ENCODE data around the gene GPRIN1.

DNA sequence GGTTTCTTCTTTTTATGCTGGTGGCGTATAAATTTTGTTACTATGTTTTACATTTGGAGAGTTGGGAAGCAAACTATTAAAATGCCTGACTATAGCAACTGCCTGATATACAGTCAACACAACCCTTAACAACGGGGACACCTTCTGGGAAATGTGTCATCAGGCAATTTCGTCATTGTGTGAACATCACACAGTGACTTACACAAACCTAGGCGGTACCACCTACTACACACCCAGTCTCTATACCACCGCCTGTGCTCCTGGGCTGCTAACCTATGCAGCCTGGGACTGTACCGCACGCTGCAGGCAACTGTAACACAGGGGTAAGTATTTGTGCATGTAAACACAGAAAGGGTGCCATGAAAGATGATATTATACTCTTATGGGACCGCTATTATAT, 62.2 kb downstream of the GPRIN1 start:
- TF ChIP-seq, protein P1, sequence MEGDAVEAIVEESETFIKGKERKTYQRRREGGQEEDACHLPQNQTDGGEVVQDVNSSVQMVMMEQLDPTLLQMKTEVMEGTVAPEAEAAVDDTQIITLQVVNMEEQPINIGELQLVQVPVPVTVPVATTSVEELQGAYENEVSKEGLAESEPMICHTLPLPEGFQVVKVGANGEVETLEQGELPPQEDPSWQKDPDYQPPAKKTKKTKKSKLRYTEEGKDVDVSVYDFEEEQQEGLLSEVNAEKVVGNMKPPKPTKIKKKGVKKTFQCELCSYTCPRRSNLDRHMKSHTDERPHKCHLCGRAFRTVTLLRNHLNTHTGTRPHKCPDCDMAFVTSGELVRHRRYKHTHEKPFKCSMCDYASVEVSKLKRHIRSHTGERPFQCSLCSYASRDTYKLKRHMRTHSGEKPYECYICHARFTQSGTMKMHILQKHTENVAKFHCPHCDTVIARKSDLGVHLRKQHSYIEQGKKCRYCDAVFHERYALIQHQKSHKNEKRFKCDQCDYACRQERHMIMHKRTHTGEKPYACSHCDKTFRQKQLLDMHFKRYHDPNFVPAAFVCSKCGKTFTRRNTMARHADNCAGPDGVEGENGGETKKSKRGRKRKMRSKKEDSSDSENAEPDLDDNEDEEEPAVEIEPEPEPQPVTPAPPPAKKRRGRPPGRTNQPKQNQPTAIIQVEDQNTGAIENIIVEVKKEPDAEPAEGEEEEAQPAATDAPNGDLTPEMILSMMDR (IDR thresholded peaks at IDR 0.05): no peak
- TF ChIP-seq POLR2A (IDR thresholded peaks at IDR 0.05): no peak

Data from thyroid gland (tissue), 4 donors.